C1 segment of cervical spinal cord (tissue), 14 donors: ENCODE measurements around the gene RUNX2.
A peak's percentile ranks its signal among the peaks of the same experiment; 100 is the strongest.

ENCODE experiments used
- DNase-seq, 14 donors: peaks; one replicate each; lab custom pipeline; 2025; lab: John Stamatoyannopoulos, UW

Gene RUNX2

DNA sequence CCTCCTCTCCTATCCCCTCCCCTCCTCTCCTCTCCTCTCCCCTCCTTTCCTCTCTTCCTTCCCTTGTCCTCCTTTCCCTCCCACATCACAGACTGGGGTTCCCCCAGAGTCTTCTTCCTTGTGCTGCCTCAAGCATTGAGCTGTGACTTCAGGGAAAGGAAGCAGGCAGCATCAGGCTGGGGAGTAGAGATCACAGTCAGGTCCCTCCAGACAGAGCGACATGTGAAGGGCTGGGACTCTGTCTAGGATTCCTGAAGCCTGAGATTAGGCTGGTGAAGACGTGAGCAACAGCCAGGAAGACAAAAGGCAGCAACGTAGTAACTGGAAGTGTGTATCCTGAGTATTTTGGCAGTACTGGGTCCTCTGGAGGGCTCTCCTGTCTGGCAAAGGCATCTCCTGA is 315.0 kb downstream of the RUNX2 start:
- DNase-seq: no peak

DNA sequence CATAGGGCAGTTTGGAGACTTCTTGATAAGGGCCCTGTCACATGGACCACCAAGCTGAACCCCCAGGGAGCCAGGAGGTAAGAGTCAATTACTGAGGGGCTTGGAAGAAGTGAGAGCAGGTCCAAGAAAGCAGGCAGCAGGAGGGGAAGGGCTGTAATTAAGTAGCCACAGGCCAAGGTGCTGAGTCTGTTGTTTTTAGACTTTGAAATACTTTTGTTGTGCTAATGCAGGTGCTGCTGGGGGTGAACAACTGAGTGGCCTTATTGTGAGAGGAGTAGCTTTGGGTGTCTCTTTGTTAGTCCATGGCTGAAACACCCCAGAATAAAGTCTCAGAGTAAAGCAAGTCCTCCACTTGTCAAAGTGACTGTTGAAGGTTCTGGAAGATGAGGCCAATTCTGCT is 316.6 kb downstream of the RUNX2 start:
- DNase-seq: no peak

DNA sequence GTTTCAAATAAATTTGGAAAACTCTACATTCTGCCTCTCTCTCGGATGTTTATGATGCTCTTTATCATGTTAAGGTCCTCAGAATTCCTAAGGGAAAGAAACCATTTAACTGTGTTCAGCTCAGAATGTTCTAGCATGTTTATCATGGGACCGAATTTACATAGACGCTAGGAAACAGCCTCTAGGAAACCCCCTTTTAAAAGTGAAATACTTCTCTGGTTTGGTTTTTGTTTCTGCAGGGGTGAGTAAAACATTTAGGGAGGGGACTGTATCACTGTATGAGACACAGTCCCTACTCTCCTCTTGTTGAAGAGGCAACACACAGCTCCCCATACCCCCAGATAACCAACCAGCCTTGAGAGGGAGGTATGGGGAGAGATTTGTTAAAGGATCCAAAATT is 317.2 kb downstream of the RUNX2 start:
- no peak for DNase-seq

DNA sequence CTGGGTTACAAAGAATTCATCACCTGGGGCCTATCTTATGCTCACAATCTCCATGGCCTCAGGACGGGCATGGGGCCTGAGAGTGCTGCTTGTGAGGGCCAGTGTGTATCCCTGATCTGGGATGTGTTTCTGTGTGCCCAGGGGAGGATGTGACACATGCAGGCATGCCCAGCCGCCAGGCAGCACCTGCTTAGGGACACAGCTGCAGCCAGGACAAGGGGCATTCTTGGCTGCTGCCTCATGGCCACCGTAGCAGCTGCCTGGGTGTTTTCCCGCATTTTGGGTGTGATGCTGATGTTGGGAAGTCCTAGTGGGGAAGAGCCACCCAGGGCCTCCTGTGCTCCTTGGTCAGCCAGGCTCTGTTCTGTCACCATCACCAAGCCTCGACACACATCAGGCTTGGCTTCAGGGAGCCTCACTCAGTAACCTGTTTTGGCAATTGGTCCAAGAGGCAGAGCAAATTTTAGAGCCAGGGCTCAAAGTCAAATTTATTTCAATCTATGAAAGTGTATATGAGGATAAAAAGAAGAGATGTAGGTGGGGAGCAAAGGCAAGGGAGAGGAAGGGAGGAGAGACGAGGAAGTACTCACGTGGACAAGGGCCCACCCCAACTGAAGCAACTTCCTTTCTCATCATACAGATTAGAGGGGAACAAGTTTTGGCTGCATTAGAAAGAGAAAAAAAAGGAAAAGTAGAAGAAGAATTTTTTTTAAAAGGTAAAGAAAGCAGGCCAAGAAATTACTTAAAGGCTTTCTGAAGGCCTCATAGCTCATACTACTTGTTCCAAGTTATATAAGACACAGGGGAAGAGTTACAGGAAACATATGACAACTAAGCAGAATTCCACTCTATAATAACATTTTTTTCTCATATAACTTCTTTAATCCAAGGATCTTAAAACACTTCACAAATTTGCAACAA is 319.5 kb downstream of the RUNX2 start:
- no peak for DNase-seq

DNA sequence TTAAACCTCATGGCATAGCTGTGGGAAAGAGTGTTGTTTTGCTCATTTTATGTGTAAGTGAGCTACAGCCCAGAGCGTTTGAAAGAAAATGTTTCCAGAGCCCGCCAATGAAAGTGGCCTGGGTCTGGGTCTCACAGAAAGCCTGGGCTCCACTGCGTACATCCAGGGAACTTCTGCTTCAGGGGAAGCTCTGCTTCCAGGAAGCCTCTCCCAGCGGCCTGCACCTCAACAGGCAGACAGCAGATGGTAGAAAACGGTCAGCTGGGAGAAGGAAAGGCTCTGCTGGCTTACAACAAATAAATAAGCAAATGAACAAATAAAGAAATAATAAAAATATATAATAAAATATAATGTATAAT is 320.1 kb downstream of the RUNX2 start:
- DNase-seq: no peak

DNA sequence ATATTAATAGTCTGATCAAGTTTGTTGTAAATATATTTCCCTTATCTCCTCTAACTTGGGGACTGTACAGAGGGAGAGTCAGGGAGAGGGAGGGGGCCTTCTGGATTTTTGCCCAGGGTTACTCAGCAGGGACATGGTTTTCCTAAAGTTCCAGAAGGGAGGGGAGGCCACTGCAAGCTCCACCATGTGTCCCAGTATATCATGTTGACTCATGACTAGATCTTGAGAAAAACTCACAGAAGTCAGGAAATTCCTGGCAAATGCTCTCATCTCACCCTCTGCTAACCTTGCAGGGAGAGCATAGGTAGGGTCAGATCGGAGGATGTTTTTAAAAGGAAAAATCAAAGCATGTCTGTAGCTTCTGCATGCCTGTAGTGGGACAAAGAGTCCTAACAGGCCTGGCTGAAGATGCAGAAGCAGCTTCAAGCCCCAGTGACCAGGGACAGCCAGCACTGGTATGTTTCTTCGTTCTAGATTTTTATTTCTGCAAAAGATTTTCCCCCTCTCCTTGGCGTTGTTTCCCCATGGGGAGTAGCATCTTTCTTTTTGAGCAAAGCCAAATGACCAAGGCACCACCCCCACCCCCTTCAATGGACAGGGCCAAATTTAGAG is 322.5 kb downstream of the RUNX2 start:
- no peak for DNase-seq

DNA sequence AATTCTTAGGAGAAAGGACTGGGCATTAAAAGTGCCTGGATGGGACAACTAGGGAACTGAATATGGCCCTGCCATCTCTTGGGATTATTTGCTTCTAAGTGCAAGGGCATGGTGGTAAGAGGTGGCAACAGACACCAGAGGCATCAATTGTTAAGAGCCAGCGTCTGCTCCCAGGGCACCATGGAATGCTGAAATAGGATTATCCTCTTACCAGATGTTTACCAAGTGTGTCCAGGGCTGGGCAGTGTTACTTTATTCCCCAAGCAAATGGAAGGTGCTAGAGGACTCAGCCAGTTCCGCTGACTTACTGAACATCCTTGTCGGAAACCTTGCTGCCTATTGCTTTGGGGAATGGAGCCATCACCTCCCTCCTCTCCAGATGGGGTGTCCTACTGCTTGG is 323.2 kb downstream of the RUNX2 start:
- DNase-seq: no peak

DNA sequence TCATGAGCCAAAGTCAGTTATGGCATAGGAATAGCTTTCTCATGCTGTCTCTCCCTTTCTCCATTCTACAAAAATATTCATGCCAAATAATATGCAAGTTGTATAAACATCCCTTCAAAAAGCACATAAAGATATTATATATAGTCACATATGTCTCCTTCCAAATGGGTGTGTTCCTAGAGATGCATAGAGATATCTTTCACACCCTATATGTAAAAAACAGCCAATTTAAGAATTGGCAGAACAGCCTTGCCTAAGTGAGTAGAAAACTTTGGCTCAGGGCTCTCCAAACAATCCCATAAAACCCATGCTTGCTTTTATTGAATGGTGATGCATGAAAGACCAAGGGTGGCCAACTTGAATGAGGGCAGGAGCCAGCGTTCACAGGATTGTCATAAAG is 324.3 kb downstream of the RUNX2 start:
- no peak for DNase-seq

DNA sequence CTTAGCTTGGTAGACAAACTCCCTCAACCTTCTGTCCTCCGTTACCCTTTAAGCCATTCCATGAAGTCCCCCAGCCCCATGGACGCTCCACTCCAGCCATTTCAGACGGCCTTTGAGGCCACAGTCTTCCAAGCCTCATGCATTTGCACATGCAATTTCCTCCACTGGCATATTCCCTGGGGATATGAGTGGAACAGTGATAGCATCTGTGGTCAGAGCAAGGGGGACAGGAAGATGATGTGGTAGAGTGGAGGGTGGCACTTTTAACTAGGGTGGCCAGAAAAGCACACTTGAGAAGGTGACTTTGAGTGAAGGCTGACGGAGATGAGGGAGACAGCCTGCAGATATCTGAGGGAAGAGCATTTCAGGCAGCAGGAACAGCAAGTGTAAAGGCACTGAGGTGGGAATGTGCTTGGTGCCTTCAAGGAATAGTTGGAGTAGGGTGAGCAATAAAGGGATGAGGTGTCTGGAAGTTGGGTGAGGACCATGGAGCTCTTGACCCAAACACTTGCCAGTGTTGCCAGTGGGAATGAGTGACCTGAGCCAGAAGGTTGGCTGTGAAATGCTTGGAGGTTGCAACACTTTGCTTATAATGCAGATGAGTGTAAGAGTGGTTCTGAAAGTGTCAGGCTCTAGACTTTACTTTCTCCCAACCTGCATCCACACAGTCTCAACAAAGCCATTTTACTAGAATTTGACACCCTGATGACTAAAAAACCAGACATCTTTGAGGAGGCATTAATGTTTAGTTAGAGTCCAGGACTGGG is 325.2 kb downstream of the RUNX2 start:
- no peak for DNase-seq

DNA sequence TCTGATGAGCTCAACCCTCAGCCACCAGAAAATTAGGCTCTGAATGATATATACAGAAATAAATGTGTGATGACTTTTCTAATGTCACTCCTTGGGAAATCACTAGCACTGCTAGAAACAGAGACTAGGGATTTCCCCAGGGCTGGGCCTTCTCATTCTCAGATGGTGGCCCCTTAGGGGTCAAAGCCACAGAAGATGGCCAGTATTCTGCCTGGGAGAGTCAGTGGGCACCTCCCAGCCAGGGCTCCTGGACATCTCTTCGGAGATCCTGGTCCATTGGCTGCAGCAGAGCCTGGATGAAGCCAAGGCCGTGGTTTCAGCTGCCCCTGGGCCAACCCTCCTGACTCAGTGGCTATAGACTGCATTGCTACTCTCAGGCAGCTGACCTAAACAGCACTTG is 326.5 kb downstream of the RUNX2 start:
- no peak for DNase-seq

DNA sequence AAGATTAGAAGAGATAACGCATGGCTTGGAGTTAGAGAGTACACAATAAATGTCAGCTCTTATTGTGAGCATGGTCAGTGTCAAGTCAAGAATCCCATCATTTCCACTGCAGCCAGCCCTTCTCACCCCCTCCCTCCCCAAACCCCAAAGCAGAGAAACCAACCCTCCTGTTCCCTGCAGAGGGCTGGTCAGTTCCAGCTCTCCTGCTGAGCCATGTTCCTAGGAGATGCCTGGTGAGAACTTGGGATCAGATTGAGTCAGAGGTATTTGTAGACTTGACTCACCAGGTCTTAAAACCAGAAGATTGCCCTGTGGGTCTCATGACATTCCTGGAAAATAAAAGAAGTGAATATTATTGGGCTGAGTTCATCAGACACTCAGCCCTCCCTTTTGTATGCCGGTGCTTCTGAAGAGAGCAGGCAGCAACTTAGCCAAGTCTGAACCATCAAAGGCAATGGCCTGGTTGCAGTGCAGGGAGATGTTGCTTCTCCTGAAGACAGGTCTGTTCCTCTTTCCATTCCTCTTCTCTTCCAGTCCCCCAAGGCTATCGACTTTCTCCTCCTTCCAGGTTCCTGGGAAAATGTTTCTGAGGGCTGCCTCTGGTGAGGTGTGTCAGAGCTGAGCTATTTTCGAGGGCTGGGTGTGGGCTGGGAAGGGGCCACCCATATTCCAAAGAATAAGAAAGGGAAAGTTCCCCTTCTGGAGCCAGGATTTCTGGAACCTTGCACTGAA is 327.8 kb downstream of the RUNX2 start:
- DNase-seq: no peak

DNA sequence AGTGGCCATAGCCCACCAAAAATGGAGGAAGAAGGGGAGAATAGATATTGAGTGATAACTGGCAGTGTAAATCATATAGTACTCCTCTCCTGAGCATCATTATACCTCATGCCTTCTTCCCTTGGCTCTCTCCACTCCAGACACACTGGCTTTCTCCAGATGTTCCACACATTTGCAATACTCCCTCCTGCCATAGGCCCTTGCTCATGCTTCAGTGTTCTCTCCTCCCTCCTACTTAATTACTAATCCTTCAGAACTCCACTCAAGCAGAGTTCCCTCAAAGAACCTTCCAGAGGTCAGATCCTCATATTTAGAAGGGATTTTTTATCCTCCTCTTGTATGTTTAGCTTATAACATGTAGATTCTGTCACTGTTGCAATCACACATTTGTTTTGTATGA is 329.1 kb downstream of the RUNX2 start:
- no peak for DNase-seq

DNA sequence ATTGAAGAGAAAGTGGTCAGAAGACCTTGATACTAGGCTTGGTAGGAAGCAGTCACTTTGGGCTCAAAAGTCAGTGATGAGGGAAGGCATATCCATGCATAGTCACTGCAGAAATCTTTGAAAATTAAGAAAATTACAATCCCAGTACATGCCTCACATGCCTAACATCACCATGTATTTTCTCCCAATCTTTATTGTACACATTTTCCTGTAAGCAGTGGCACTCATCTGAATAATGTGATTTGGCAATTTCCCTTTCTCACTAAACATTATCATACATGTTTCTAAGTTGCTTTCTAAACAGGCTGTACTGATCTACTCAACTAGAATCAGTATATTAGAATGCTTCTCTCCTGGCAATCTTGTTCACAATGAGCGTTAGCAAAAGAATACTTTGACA is 330.3 kb downstream of the RUNX2 start:
- no peak for DNase-seq

DNA sequence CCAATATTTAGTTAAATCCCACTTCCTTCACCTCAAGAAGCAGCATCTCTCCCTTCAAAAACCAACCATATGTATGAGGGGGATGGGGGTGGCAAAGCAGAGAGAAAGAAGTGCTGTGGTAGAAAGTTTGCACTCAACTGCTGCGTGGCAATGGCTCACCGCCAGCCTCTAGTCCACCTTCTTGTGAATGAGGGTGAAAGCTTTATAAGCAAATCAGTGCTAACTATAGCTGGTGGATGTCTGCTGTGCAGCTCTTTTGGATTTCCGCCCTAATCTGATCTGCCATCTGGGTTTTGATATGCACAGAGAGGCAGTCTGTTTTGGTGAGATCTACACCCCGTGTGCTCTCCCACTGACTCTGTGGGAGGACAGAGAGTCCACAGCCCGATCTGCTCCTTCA is 330.8 kb downstream of the RUNX2 start:
- no peak for DNase-seq

DNA sequence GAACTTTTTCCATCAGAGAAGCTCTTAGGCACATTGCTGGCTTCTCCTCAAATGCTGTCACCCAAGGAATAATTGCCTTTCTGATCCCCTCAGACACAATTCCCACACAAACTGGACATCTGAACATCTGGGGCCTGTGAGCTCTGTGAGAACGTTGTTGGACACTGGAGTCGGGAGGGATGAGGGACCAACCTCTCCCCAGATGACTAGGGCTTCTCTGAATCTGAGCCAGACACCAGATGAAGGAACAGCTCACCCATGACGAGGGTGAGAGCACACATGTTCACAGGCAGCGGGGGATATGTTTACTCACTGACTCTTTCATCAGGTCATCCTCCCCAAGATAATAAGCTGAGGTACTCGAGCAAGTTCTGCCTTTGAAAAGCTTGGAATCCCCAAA is 333.5 kb downstream of the RUNX2 start:
- no peak for DNase-seq

DNA sequence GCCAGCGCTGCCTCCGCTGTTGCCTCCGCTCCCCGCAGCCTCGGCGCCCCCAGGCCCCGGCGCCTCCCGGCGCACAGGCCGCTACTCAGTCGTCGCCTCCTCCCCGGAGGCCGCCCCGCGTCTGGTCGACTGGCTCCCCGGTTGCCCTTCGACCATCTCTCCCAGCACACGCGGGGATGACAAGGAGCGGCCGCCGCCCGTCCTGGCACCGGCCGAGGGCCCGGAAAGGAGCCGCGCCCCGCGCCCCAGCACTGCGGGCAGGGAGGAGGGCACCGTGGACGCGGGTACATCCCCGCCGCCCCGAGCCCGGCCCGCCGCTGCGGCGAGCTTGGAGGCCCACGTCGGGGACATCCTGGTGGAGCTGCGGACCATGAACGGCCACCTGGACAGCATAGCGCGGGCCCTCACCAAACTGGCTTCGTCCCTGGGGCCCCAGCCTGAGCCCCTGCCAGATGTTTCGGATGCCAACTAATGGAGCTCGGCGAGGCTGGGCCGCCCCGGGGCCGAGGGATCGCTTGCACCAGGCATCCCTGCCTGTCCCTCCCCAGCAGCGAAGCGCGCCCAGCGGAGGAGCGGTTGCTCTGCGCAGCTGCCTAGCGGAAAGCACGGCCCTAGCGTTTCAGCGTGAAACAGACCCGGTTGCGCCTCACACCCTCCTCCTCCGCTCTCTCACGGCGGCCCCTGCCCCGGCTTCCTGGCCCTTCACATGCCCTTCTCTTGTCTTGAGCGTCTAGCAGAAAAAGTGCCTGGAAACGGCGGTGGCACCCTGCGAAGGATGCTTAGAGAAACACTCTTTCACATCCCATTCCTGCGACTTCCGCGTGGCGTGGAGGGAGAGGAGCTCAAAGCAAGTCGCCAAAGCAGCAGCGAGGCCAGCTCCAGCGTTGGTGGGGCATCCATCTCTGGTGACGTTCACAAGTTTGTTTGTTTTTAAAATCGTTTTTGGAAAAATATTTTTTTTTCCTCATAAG is 335.4 kb downstream of the RUNX2 start:
- DNase-seq: peak in 4 of 14 donors; percentile 11 to 24 (median 18)

DNA sequence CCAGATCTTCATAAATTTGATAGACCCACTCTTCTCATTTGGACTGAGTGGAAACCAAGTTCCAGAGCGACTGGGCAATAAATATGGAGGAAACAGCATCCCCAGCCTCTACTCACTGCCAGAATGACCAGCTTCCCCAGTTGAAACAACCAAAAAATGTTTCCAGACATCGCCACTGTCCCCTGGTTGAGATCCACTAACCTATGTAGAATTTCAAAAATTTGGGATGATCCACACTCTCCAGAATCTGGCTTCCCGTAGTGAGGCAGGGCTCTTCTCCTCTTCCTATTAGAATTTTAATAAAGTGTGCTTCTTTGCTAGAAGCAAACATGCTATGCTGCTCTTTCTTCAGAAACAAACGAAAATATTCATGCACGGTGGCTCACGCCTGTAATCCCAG is 336.6 kb downstream of the RUNX2 start:
- DNase-seq: no peak

DNA sequence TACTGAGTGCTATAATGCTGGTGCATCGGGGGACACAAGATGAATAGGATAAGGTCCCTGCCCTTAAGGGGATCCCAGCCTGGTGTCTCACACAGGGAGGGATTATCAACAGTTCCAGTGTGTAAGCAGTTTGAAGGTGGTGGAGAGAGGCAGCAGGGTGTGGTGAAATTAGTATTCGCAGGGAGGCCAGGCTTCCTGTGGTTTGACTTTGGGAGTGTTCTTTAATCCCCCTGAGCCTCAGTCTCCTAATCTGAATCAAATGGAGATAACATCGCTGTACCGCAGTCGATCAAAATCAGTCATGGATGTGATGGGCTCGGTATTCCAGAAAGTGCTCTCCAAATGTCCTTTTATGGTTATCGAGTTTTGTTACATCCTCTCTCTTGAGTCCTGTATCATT is 337.7 kb downstream of the RUNX2 start:
- DNase-seq: no peak

DNA sequence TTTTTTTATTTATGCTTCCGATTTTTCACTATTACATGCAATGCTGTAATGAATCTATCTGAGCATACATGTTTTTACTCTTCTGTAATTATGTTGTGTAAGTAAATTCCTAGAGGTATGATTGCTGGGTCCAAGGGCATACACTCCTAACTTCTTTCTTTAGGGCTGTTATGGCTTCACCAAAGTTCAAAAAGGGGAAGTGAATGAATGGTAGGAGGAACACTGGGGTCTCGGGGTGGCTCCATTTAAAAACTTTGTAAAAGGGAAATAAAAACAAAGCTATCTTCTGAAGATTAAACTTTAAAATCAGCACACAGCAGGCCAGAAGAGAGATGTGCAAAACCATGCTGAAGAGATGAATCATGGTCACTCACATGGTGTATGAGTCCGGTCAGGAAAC is 338.7 kb downstream of the RUNX2 start:
- no peak for DNase-seq

DNA sequence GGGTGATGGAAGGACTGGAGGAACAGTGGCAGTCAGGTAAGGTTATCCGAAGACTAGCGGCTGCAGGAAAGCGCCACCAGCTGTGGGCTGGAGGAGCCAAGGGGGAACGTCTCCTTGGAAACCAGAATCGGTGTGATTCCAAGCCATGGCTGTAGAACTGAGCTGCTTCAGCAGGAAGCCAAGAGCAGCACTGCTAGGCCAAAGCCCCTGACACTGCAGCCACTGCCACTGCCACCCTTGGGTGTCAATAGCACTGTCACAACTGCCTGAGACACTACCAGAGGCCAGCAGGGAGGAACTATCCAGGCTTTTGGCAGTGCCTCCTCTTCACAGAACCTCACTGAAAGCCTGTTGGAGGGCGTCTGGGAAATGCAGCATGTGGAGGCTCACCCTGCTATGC is 339.2 kb downstream of the RUNX2 start:
- DNase-seq: no peak

DNA sequence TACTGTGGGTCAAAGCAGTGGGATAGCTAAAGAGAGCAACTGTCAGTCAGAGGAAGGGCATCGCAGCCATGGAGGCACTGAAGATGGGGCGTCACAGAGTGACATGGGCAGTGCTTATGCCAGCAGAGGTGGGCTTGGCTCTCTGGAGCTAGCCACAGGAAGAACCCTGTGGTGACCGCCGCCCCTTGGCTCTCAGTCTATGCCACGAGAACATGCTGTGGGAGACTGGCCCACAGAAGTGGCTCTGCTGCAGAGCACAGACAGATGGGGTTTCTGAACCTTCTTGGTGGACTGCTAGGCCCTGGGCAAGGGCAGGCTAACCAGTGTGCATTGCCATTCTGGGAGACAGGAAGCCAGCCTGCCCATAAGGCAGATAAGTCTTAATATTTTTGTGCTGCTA is 339.6 kb downstream of the RUNX2 start:
- no peak for DNase-seq
